ENCODE data around the gene HSPD1.

HSPD1 gene

GRCh38 chr2:197499594-197500502 lies at the start of gene HSPD1, which contains the start of gene HSPE1:
TSS of gene HSPD1 (minus strand) at chr2:197499840. CDS start at chr2:197498848, 992 bp downstream.
TSS of gene HSPE1 (plus strand) at chr2:197500379. CDS start at chr2:197500437, 58 bp downstream.
- peak; percentile 100 for DNase-seq

DNA sequence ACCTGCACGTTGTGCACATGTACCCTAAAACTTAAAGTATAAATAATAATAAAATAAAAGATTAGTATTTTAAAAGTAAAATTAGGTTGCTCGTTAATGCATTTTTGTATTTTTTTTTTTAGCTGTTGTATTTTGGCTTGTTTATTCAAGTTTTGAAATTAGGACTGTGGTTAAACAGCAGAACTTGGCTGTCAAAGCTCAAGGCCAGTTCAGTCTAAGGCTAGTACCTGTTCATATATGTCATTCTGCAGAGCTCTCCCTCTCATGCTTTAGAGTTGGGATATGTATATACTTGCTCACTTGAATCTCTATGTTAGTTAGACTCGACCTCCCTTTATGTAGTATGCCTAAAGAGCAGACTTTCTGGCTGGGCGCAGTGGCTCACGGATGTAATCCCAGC lies 48.9 kb upstream of the HSPD1 start:
- DNase-seq = no peak

- DNase-seq = no peak
These were observed 47.7 kb upstream of the HSPD1 start for GRCh38 chr2:197547163-197547900.

GRCh38 chr2:197543206-197543605 lies 43.6 kb upstream of the HSPD1 start:
- no peak for DNase-seq

GRCh38 chr2:197539734-197540133 lies 40.1 kb upstream of the HSPD1 start:
- no peak for DNase-seq

- no peak for DNase-seq
These were observed 38.8 kb upstream of the HSPD1 start for GRCh38 chr2:197538412-197538811.

DNA sequence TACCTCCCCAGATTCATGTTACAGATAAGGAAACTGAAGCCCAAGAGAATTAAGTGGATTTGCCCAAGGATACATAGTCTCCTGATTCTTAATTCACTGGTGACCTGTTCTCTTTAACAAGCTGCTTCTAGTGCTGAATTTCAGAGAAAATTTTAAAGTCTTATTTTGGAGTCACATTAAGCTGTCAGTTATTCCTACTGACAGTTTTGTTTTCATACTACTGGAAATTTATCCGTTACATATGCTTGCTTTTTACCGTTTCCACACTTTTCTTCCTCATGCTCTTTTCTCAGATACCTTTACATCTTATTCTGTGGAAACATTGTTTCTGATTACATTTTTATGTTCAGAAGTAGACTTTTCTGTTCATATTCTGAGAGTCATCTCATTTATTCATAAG lies 17.5 kb upstream of the HSPD1 start:
- no peak for DNase-seq

- DNase-seq = no peak
These were observed 16.7 kb upstream of the HSPD1 start for GRCh38 chr2:197516393-197516761.

DNA sequence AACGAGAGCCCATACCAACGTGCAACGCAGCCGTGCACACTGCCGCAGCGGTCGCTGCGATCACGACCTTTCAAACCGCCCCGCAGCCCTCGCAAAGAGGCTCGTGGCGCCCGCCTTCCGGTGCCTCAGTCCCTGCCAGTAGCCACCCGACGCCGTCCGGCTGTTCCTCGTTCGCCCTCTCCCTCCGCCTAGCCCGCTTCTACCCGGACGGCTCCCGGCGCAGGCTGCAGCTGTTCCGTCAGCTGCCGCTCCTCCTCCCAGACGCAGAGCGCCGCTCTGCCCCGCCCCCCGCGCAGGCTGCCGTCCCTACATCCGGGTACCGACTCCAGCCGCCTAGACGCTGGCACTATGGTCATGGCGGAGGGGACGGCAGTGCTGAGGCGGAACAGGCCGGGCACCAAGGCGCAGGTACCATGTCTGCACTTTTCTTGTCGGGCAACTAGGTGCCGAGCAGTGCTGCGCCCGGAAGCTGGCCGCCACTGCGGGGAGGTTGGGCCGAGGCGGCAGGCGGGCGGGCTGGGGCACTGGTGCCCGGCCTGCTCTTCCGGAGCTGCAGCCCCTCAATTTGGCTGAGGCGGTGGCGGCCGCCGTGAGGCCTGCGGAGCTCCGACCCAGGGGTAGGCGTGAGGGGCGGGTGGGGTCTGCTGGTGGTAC lies 16.2 kb upstream of the HSPD1 start, which contains the start of gene MOB4:
TSS of gene MOB4 (plus strand) at position 328 of the 654 bp plus-strand sequence. CDS start at position 349, 21 bp downstream.
- DNase-seq = peak; percentile 99

DNA sequence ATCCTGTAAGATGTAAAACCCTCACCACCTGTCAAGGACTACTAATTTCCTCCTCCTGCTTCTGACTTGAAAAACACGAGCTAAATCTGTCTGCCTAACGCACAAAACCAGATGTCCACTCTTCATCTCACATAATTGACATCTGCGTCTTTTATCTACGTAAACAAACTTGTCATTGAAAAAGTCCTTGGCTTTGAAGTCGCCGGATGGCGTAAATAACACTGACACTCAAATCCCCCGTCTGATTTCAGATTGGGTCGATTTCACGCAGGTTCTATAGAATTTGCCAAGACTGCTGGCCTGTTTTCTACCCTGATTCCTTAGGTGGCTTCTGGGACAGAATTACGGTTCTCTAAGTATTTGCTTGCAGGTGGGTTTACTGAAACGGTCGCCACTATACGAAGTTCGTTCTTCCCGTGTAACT lies 15.7 kb upstream of the HSPD1 start:
- no peak for DNase-seq

- DNase-seq = no peak
These were observed 15.1 kb upstream of the HSPD1 start for GRCh38 chr2:197514754-197515153.

DNA sequence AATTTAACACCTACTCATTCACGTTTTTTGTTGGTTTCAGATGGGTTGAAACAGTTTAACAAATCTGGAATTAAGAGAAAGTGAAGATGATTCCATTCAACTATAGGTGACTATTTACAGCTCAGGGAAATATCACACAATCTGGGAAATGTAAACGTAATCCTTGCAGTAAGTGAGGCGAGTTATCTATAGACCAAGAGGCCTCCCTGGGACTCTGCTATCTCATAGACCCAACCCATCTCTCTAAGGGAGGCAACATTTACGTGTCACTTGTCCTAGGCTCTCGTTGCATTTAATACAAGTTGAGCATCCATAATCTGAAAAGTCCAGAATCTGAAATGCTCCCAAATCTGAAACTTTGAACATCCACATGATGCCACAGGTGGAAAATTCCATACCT lies 14.3 kb upstream of the HSPD1 start:
- no peak for DNase-seq

- DNase-seq = no peak
These were observed 7.0 kb upstream of the HSPD1 start for GRCh38 chr2:197506658-197507057.

DNA sequence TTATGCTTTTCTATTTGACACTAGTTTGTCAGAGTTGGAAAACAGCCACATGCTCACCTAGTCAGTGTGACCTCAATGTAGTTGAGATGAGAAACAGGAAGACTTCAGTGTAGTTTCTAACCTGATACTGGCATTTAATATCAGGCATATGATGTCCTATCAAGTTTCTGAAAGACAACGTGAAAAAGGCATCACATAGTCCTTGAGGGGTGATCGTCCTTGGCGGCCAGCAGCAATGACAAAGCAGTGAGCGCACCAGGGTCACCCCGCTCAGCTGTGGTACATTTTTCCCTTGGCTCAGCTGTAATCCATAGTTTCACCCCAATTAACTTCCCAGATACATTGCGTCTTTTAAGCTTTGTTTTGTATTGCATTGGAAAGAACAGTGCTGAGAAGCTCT lies 4.9 kb upstream of the HSPD1 start:
- no peak for DNase-seq

DNA sequence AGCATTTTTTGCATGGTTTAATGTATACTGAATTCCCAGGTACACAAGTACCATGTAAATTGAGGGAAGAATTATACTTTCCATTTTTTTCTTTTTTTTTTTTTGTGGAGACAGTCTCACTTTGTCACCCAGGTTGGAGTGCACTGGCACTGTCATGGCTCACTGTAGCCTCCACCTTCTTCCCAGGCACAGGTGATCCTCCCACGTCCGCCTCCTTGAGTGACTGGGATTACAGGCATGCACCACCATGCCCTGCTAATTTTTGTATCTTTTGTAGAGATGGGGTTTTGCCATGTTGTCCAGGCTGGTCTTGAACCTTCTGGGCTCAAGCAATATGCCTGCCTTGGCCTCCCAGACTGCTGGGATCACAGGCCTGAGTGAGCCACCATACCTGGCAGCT lies 4.4 kb upstream of the HSPD1 start:
- DNase-seq = no peak

- DNase-seq = no peak
These were observed 3.0 kb upstream of the HSPD1 start for GRCh38 chr2:197502685-197503084.

GRCh38 chr2:197502201-197502600 lies 2.6 kb upstream of the HSPD1 start:
- no peak for DNase-seq

DNA sequence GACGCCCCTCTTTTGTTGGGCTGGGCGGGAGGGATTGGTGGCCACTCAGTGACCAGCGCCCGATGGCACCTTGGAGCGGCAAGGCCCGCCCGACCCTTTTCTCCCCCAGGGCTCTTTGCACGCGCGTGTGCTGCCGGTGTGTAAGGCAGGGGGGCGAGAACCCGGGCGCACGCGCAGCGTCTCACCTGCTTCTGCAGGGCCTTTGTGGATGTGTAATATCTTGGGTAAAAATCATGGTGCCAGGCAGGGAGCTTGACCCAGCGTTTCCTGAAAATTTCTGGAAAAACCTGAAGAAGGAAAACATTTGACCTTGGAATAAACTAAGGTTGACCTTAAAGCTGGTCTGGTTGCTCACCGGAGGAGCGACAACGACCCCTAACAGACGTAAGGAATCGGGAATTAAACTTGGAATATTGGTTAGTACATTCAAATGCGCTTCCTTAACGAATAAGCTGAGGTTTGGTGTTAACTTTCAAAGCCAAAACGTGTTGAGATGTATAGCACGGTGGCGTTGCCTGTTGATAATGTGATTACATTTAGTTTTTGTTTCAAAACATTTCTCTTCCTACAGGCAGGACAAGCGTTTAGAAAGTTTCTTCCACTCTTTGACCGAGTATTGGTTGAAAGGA lies 977 bp upstream of the HSPD1 start:
- DNase-seq = no peak

- peak; percentile 78 for DNase-seq
These were observed 575 bp downstream of the HSPD1 start for GRCh38 chr2:197498937-197499593.

- no peak for DNase-seq
These were observed 1.3 kb downstream of the HSPD1 start for GRCh38 chr2:197498235-197498936.

DNA sequence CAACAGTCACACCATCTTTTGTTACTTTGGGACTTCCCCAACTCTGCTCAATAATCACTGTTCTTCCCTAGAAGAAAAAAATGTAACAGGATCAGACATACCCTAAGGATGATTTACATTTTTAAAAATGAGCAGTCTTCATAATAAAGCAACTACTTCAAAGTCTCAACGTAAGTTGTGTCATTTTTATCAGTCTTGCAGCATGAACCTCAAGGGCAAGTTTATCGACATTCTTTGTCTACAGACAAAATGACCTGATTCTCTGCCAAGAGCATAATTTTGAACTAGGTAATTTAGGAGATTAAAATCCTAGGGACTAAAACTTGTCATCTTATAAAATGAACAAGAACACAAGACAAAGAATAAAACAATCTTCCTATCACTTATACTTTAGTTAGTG lies 2.3 kb downstream of the HSPD1 start:
- no peak for DNase-seq

GRCh38 chr2:197496695-197497094 lies 2.9 kb downstream of the HSPD1 start:
- DNase-seq = no peak

Data from retina (tissue), 1 donor.